ENCODE measurements around the gene ZNF592.
"Not testable (repeated sequence)": the region's sequence is repeated elsewhere in the genome, so short reads cannot be mapped to it uniquely, and the experiment has no call there.

Gene ZNF592

GRCh38 chr15:84834229-84834955, 86.0 kb downstream of the ZNF592 start:
- no peak overlapping the region for H3K27ac Mint-ChIP-seq
- no peaks in the 10 kb centered on the region for H3K9me3 Mint-ChIP-seq
- H3K4me1 Mint-ChIP-seq, result no peaks in the 10 kb centered on the region
- no peak for ATAC-seq
- H3K36me3 Mint-ChIP-seq, result no peaks in the 10 kb centered on the region
- H3K27me3 Mint-ChIP-seq, result peaks cover 39% of the 10 kb centered on the region
- no peak overlapping the region for H3K4me3 Mint-ChIP-seq

GRCh38 chr15:84834969-84835368, 86.6 kb downstream of the ZNF592 start:
- Mint-ChIP-seq H3K36me3 (no peaks in the 10 kb centered on the region), H3K9me3 (no peaks in the 10 kb centered on the region), H3K27me3 (peaks cover 39% of the 10 kb centered on the region), H3K27ac (no peak overlapping the region), H3K4me3 (no peak overlapping the region), H3K4me1 (no peaks in the 10 kb centered on the region)
- ATAC-seq, result no peak

GRCh38 chr15:84835661-84836337, 87.4 kb downstream of the ZNF592 start:
- no peak for ATAC-seq
- Mint-ChIP-seq H3K36me3 (no peaks in the 10 kb centered on the region), H3K27ac (no peak overlapping the region), H3K9me3 (no peaks in the 10 kb centered on the region), H3K4me1 (no peaks in the 10 kb centered on the region), H3K27me3 (peaks cover 39% of the 10 kb centered on the region), H3K4me3 (no peak overlapping the region)

GRCh38 chr15:84836844-84837243, 88.5 kb downstream of the ZNF592 start:
- no peak overlapping the region for H3K27ac Mint-ChIP-seq
- no peaks in the 10 kb centered on the region for H3K9me3 Mint-ChIP-seq
- H3K4me1 Mint-ChIP-seq, result no peaks in the 10 kb centered on the region
- no peak for ATAC-seq
- no peak overlapping the region for H3K4me3 Mint-ChIP-seq
- peaks cover 41% of the 10 kb centered on the region for H3K27me3 Mint-ChIP-seq
- no peaks in the 10 kb centered on the region for H3K36me3 Mint-ChIP-seq

GRCh38 chr15:84839714-84840113, 91.3 kb downstream of the ZNF592 start:
- Mint-ChIP-seq H3K4me3 (no peak overlapping the region), H3K4me1 (no peaks in the 10 kb centered on the region), H3K9me3 (no peaks in the 10 kb centered on the region), H3K27me3 (peaks cover 43% of the 10 kb centered on the region), H3K36me3 (no peaks in the 10 kb centered on the region), H3K27ac (no peak overlapping the region)
- no peak for ATAC-seq

GRCh38 chr15:84840255-84840654, 91.9 kb downstream of the ZNF592 start:
- ATAC-seq, result no peak
- Mint-ChIP-seq H3K4me3 (no peak overlapping the region), H3K36me3 (no peaks in the 10 kb centered on the region), H3K9me3 (no peaks in the 10 kb centered on the region), H3K27ac (no peak overlapping the region), H3K4me1 (no peaks in the 10 kb centered on the region), H3K27me3 (peaks cover 42% of the 10 kb centered on the region)

GRCh38 chr15:84840741-84841429, 92.5 kb downstream of the ZNF592 start:
- Mint-ChIP-seq H3K27me3 (peaks cover 35% of the 10 kb centered on the region), H3K27ac (no peak overlapping the region), H3K4me1 (no peaks in the 10 kb centered on the region), H3K36me3 (no peaks in the 10 kb centered on the region), H3K9me3 (no peaks in the 10 kb centered on the region), H3K4me3 (no peak overlapping the region)
- no peak for ATAC-seq

GRCh38 chr15:84842781-84843180, 94.4 kb downstream of the ZNF592 start:
- Mint-ChIP-seq H3K27me3 (peaks cover 17% of the 10 kb centered on the region), H3K9me3 (peaks cover 9% of the 10 kb centered on the region), H3K36me3 (peaks cover 13% of the 10 kb centered on the region), H3K4me3 (no peak overlapping the region), H3K27ac (no peak overlapping the region), H3K4me1 (no peaks in the 10 kb centered on the region)
- ATAC-seq, result no peak

GRCh38 chr15:84844964-84845363, 96.6 kb downstream of the ZNF592 start:
- Mint-ChIP-seq H3K4me3 (no peak overlapping the region), H3K36me3 (peaks cover 13% of the 10 kb centered on the region), H3K4me1 (no peaks in the 10 kb centered on the region), H3K27ac (no peak overlapping the region), H3K27me3 (peaks cover 13% of the 10 kb centered on the region), H3K9me3 (peaks cover 12% of the 10 kb centered on the region)
- ATAC-seq, result no peak

GRCh38 chr15:84845631-84846030, 97.2 kb downstream of the ZNF592 start:
- not testable (repeated sequence) for H3K27ac Mint-ChIP-seq, H3K4me3 Mint-ChIP-seq, H3K4me1 Mint-ChIP-seq, ATAC-seq
- H3K9me3 Mint-ChIP-seq, result peaks cover 12% of the 10 kb centered on the region
- H3K36me3 Mint-ChIP-seq, result peaks cover 13% of the 10 kb centered on the region
- peaks cover 13% of the 10 kb centered on the region for H3K27me3 Mint-ChIP-seq

- no peak for ATAC-seq
- Mint-ChIP-seq H3K27me3 (peaks cover 8% of the 10 kb centered on the region), H3K4me3 (no peak overlapping the region), H3K9me3 (peaks cover 12% of the 10 kb centered on the region), H3K4me1 (no peaks in the 10 kb centered on the region), H3K36me3 (peaks cover 13% of the 10 kb centered on the region), H3K27ac (no peak overlapping the region)
These were observed 97.9 kb downstream of the ZNF592 start for GRCh38 chr15:84846269-84846668.

GRCh38 chr15:84847382-84847781, 99.0 kb downstream of the ZNF592 start:
- no peak overlapping the region for H3K27ac Mint-ChIP-seq
- H3K4me3 Mint-ChIP-seq, result no peak overlapping the region
- H3K9me3 Mint-ChIP-seq, result peaks cover 12% of the 10 kb centered on the region
- peaks cover 13% of the 10 kb centered on the region for H3K36me3 Mint-ChIP-seq
- H3K4me1 Mint-ChIP-seq, result no peaks in the 10 kb centered on the region
- no peak for ATAC-seq
- H3K27me3 Mint-ChIP-seq, result no peaks in the 10 kb centered on the region

- Mint-ChIP-seq H3K27me3 (no peaks in the 10 kb centered on the region), H3K36me3 (peaks cover 1% of the 10 kb centered on the region), H3K27ac (no peak overlapping the region), H3K4me3 (no peak overlapping the region), H3K4me1 (peaks cover 8% of the 10 kb centered on the region), H3K9me3 (peaks cover 4% of the 10 kb centered on the region)
- no peak for ATAC-seq
These were observed 103.8 kb downstream of the ZNF592 start for GRCh38 chr15:84852212-84852611.

GRCh38 chr15:84855136-84855535, 106.7 kb downstream of the ZNF592 start:
- Mint-ChIP-seq H3K27me3 (no peaks in the 10 kb centered on the region), H3K36me3 (no peaks in the 10 kb centered on the region), H3K4me3 (no peak overlapping the region), H3K9me3 (no peaks in the 10 kb centered on the region), H3K4me1 (peaks cover 8% of the 10 kb centered on the region), H3K27ac (no peak overlapping the region)
- ATAC-seq, result no peak

GRCh38 chr15:84855765-84856164, 107.4 kb downstream of the ZNF592 start:
- Mint-ChIP-seq H3K27ac (no peak overlapping the region), H3K4me3 (no peak overlapping the region), H3K9me3 (no peaks in the 10 kb centered on the region), H3K36me3 (no peaks in the 10 kb centered on the region), H3K4me1 (peaks cover 8% of the 10 kb centered on the region), H3K27me3 (no peaks in the 10 kb centered on the region)
- no peak for ATAC-seq
